Peyer's patch (tissue), 4 donors: ENCODE data around the gene AGBL5. TPM values are rescaled to one million over a fixed set of nuclear protein-coding genes. Genes with fewer than 3 reads are reported as not detected.

ENCODE experiments used
- DNase-seq, 3 donors: peaks; one replicate each; pipeline ENCODE4 v3.0.0-alpha.2; 2017 to 2019
- H3K27ac ChIP-seq, 4 donors: fragments of 200-600 bp; sonication (generic); one replicate each; pipeline ENCODE4 v1.5.1; 2016 to 2019
- H3K27me3 ChIP-seq, 2 donors: fragments of 200-600 bp; sonication (generic); one replicate each; pipeline ENCODE4 v1.5.1; 2019
- H3K36me3 ChIP-seq, 3 donors: fragments of 200-600 bp; sonication (generic); one replicate each; pipeline ENCODE4 v1.5.1; 2016 to 2019
- H3K4me1 ChIP-seq, 4 donors: fragments of 200-600 bp; sonication (generic); one replicate each; pipeline ENCODE4 v1.5.1; 2016 to 2019
- H3K4me3 ChIP-seq, 4 donors: fragments of 200-600 bp; sonication (generic); 1 replicate in 3 of 4; 2 replicates in 1 of 4; pipeline ENCODE4 v1.5.1; 2016 to 2019; ENCODE audit warnings: mild to moderate bottlenecking in 1 of 4
- H3K9me3 ChIP-seq, 4 donors: fragments of 200-600 bp; sonication (generic); one replicate each; pipeline ENCODE4 v1.5.1; 2016 to 2019; ENCODE audit warnings: mild to moderate bottlenecking in 1 of 4
- CTCF ChIP-seq, 6 experiments: fragments of 450-650 bp in 4 of 6; fragments of 200-600 bp in 2 of 6; sonication (generic) in 1 of 6; IDR thresholded peaks; one replicate each; pipeline ENCODE4 v1.5.1; 2017 to 2019; ENCODE audit warnings: antibody characterized with exemption in 6 of 6, mild to moderate bottlenecking in 3 of 6, moderate library complexity in 1 of 6
- POLR2A ChIP-seq, 2 donors: fragments of 450-650 bp; IDR thresholded peaks; one replicate each; pipeline ENCODE4 v1.5.1; 2017; ENCODE audit warnings: antibody characterized with exemption in 2 of 2, mild to moderate bottlenecking in 2 of 2, moderate library complexity in 2 of 2
- total RNA-seq, 4 donors: library from RNA; depleted of rRNA; stranded (reverse); fragments of >200 nt; gene quantifications; one replicate each; pipeline ENCODE4 v1.1.0, GENCODE V29; 2016

The AGBL5 gene
- total RNA-seq, 4 donors from 2014 or later = 7.5 to 18.2 (median 12.3) TPM

- peak in 1 of 3 donors; percentile 23 for DNase-seq
- Histone ChIP-seq H3K27ac (no peak overlapping the region), H3K4me1 (peaks cover 0 to 10% (median 0%) of the 10 kb centered on the region in 4 donors), H3K4me3 (no peak overlapping the region), H3K9me3 (no peaks in the 10 kb centered on the region), H3K27me3 (no peaks in the 10 kb centered on the region), H3K36me3 (no peaks in the 10 kb centered on the region)
- TF ChIP-seq CTCF (IDR thresholded peaks at IDR 0.05) = no peak
- no peak for TF ChIP-seq POLR2A (IDR thresholded peaks at IDR 0.05)
These were observed 37.7 kb upstream of the AGBL5 start for GRCh38 chr2:27013738-27014137.

GRCh38 chr2:27014771-27015433, 36.6 kb upstream of the AGBL5 start:
- TF ChIP-seq POLR2A (IDR thresholded peaks at IDR 0.05) (no peak), CTCF (IDR thresholded peaks at IDR 0.05) (no peak)
- Histone ChIP-seq H3K27ac (no peak overlapping the region), H3K27me3 (no peaks in the 10 kb centered on the region), H3K4me1 (peaks cover 0 to 18% (median 0%) of the 10 kb centered on the region in 4 donors), H3K4me3 (no peak overlapping the region), H3K9me3 (no peaks in the 10 kb centered on the region), H3K36me3 (no peaks in the 10 kb centered on the region)
- peak in 1 of 3 donors; percentile 17 for DNase-seq

- Histone ChIP-seq H3K36me3 (no peaks in the 10 kb centered on the region), H3K4me3 (no peak overlapping the region), H3K27me3 (no peaks in the 10 kb centered on the region), H3K9me3 (no peaks in the 10 kb centered on the region), H3K4me1 (peaks cover 0 to 34% (median 0%) of the 10 kb centered on the region in 4 donors), H3K27ac (no peak overlapping the region)
- TF ChIP-seq POLR2A (IDR thresholded peaks at IDR 0.05) (no peak), CTCF (IDR thresholded peaks at IDR 0.05) (peak; percentile 6 to 73 (median 64))
- peak in 2 of 3 donors; percentile 41 to 76 for DNase-seq
These were observed 34.6 kb upstream of the AGBL5 start for GRCh38 chr2:27016801-27017325.

- Histone ChIP-seq H3K36me3 (no peaks in the 10 kb centered on the region), H3K27ac (no peak overlapping the region), H3K27me3 (no peaks in the 10 kb centered on the region), H3K4me1 (peaks cover 0 to 34% (median 0%) of the 10 kb centered on the region in 4 donors), H3K4me3 (no peak overlapping the region), H3K9me3 (no peaks in the 10 kb centered on the region)
- DNase-seq = peak in 1 of 3 donors; percentile 31
- TF ChIP-seq CTCF (IDR thresholded peaks at IDR 0.05) (no peak), POLR2A (IDR thresholded peaks at IDR 0.05) (no peak)
These were observed 33.3 kb upstream of the AGBL5 start for GRCh38 chr2:27018142-27018541.

- Histone ChIP-seq H3K4me3 (no peak overlapping the region), H3K27ac (no peak overlapping the region), H3K36me3 (no peaks in the 10 kb centered on the region), H3K9me3 (no peaks in the 10 kb centered on the region), H3K4me1 (peaks cover 0 to 34% (median 0%) of the 10 kb centered on the region in 4 donors), H3K27me3 (no peaks in the 10 kb centered on the region)
- peak in 1 of 3 donors; percentile 34 for DNase-seq
- no peak for TF ChIP-seq CTCF (IDR thresholded peaks at IDR 0.05)
- no peak for TF ChIP-seq POLR2A (IDR thresholded peaks at IDR 0.05)
These were observed 32.0 kb upstream of the AGBL5 start for GRCh38 chr2:27019459-27019858.
